ENCODE results near the gene OBSCN.

OBSCN gene

DNA sequence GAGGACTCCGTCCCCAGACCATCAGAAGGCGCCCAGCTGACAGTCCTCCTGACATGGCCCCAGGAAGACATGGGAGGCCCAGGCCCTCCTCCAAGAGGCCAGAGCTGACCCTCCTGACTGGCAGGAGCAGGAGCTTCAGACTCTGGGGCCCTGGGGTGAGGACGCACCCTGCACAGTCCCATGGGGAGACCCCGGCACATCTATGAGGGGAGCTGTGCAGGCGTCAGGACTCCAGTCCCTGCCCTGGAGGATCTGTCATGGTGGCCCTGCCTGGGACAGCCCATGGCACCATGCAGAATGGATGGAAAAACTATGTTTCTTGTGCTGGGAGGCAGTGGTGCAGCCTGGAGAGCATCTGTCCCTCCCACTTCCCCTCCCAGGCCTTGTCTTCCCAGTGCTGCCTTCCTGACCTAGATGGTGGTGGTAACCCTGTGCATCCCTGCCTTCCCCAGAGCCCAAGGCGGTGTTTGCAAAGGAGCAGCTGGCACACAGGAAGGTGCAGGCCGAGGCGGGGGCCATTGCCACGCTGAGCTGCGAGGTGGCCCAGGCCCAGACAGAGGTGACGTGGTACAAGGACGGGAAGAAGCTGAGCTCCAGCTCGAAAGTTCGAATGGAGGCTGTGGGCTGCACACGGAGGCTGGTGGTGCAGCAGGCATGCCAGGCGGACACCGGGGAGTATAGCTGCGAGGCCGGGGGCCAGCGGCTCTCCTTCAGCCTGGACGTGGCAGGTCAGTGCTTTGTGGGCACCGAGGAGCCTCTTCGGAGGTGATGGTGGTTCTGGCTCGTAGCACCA is 41.9 kb downstream of the OBSCN start:
- no peak for TF ChIP-seq POLR2AphosphoS5 (IDR thresholded peaks at IDR 0.05; ENCODE audit: low read depth, low read length)
- TF ChIP-seq TAF1 (IDR thresholded peaks at IDR 0.05; ENCODE audit: borderline replicate concordance, insufficient read depth, low read length): no peak
- TF ChIP-seq SIN3A (IDR thresholded peaks at IDR 0.05; ENCODE audit: borderline replicate concordance, insufficient read depth, low read length): no peak
- TF ChIP-seq FOXP2 (optimal IDR thresholded peaks at IDR 0.05; ENCODE audit: borderline replicate concordance, extremely low read depth, extremely low read length, insufficient read depth): no peak
- TF ChIP-seq REST (IDR thresholded peaks at IDR 0.05; ENCODE audit: insufficient read depth in 1 of 2, low read depth in 2 of 2, low read length in 2 of 2): no peak

DNA sequence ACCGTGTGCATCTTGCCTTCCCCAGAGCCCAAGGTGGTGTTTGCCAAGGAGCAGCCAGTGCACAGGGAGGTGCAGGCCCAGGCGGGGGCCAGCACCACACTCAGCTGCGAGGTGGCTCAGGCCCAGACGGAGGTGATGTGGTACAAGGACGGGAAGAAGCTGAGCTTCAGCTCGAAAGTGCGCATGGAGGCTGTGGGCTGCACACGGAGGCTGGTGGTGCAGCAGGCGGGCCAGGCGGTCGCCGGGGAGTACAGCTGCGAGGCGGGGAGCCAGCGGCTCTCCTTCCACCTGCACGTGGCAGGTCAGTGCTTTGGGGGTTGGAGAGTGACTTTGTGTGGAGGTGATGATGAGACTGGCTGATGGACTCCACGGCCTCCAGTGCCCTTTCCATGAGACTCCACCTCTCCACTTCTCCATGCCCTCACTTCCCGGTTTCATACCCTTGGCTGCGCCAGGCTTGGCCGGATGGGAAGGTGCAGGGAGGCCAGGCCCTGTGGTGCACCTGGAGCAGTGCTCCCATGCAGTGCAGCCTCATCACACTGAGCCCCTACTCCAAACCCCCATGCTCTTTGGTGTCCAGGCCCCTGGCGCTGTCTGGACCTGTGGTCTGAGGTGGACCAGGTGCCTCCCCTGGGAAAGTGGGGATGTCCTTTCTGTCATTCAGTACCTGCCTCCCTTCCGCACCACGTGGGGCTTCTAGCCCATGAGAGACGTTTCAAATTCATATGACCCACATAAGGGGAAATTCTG is 49.0 kb downstream of the OBSCN start:
- TF ChIP-seq TAF1 (IDR thresholded peaks at IDR 0.05; ENCODE audit: borderline replicate concordance, insufficient read depth, low read length) (no peak), REST (IDR thresholded peaks at IDR 0.05; ENCODE audit: insufficient read depth in 1 of 2, low read depth in 2 of 2, low read length in 2 of 2) (no peak), FOXP2 (optimal IDR thresholded peaks at IDR 0.05; ENCODE audit: borderline replicate concordance, extremely low read depth, extremely low read length, insufficient read depth) (no peak), POLR2AphosphoS5 (IDR thresholded peaks at IDR 0.05; ENCODE audit: low read depth, low read length) (no peak), SIN3A (IDR thresholded peaks at IDR 0.05; ENCODE audit: borderline replicate concordance, insufficient read depth, low read length) (no peak)

DNA sequence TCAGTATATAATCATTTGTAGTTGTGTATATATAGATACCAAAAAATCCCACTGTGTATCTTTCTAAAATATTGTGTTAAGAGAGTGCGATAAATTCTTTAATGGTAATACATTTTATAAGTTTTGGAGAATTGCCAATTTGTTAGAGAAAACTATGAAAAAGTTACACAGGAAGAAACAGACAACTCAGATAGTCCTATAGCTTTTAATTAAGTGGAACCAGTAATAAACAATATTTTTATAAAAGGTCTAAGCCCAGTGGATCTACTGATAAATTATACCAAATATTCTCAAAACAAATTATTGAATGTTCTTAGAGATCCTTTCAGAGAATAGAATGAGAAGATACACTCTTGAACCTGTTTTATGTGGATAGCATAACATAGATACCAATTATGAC is 50.6 kb downstream of the OBSCN start:
- no peak for TF ChIP-seq FOXP2 (optimal IDR thresholded peaks at IDR 0.05; ENCODE audit: borderline replicate concordance, extremely low read depth, extremely low read length, insufficient read depth)
- TF ChIP-seq REST (IDR thresholded peaks at IDR 0.05; ENCODE audit: insufficient read depth in 1 of 2, low read depth in 2 of 2, low read length in 2 of 2): no peak
- no peak for TF ChIP-seq SIN3A (IDR thresholded peaks at IDR 0.05; ENCODE audit: borderline replicate concordance, insufficient read depth, low read length)
- TF ChIP-seq TAF1 (IDR thresholded peaks at IDR 0.05; ENCODE audit: borderline replicate concordance, insufficient read depth, low read length): no peak
- no peak for TF ChIP-seq POLR2AphosphoS5 (IDR thresholded peaks at IDR 0.05; ENCODE audit: low read depth, low read length)

GRCh38 chr1:228259368-228259894 is 51.6 kb downstream of the OBSCN start:
- TF ChIP-seq TAF1 (IDR thresholded peaks at IDR 0.05; ENCODE audit: borderline replicate concordance, insufficient read depth, low read length) (no peak), SIN3A (IDR thresholded peaks at IDR 0.05; ENCODE audit: borderline replicate concordance, insufficient read depth, low read length) (no peak), FOXP2 (optimal IDR thresholded peaks at IDR 0.05; ENCODE audit: borderline replicate concordance, extremely low read depth, extremely low read length, insufficient read depth) (no peak), POLR2AphosphoS5 (IDR thresholded peaks at IDR 0.05; ENCODE audit: low read depth, low read length) (no peak), REST (IDR thresholded peaks at IDR 0.05; ENCODE audit: insufficient read depth in 1 of 2, low read depth in 2 of 2, low read length in 2 of 2) (no peak)
